H1 (cell line): ENCODE measurements around the gene ADORA1. TPM values are rescaled to one million over a fixed set of nuclear protein-coding genes. Genes with fewer than 3 reads are reported as not detected.
A peak's percentile ranks its signal among the peaks of the same experiment; 100 is the strongest.

Source experiments
- CTCF ChIA-PET: fragments of 300-600 bp; sonication (Branson Sonifier 250); formaldehyde crosslinking; loops from one replicate; lab custom pipeline; 2021; ENCODE audit not compliant: partially characterized antibody; lab: Charles Lee
- POLR2A ChIA-PET: fragments of 300-600 bp; sonication (Branson Sonifier 250); formaldehyde crosslinking; loops from one replicate; lab custom pipeline; 2021; ENCODE audit warnings: inconsistent platforms; ENCODE audit not compliant: partially characterized antibody; lab: Charles Lee
- DNase-seq, 2 experiments: peaks; one replicate each; pipeline versions ENCODE4 v3.0.0 to v3.0.0-alpha.2; 2010 to 2022; ENCODE audit warnings: low spot score in 2 of 2, low read depth in 1 of 2, mixed read lengths in 1 of 2
- FAIRE-seq: peaks from 2 replicates; lab custom pipeline; 2011; peaks lifted over from hg19 to GRCh38; lab: Jason Lieb, UNC
- H2AFZ ChIP-seq: 2 replicates; pipeline ENCODE4 v1.8.1; 2012; ENCODE audit warnings: low read length, inconsistent platforms
- H2AK5ac ChIP-seq: 2 replicates; pipeline ENCODE4 v1.6.1; 2013; ENCODE audit warnings: low read depth, low read length
- H2BK120ac ChIP-seq: replicated peaks from 2 replicates; pipeline ENCODE3; 2013; ENCODE audit warnings: low read depth, low read length, inconsistent platforms
- H2BK12ac ChIP-seq: 2 replicates; pipeline ENCODE4 v1.6.1; 2013; ENCODE audit warnings: low read depth, low read length
- H2BK15ac ChIP-seq: 2 replicates; pipeline ENCODE4 v1.6.1; 2013; ENCODE audit warnings: low read length
- H2BK20ac ChIP-seq: 2 replicates; pipeline ENCODE4 v1.6.1; 2013; ENCODE audit warnings: low read length
- H2BK5ac ChIP-seq: 2 replicates; pipeline ENCODE4 v1.6.1; 2013; ENCODE audit warnings: low read depth, low read length
- H3K14ac ChIP-seq: 2 replicates; pipeline ENCODE4 v1.6.1; 2013; ENCODE audit warnings: inconsistent platforms; ENCODE audit not compliant: insufficient read length
- H3K18ac ChIP-seq: 2 replicates; pipeline ENCODE4 v1.6.1; 2013; ENCODE audit warnings: low read length; ENCODE audit errors: extremely low read depth
- H3K23ac ChIP-seq: 2 replicates; pipeline ENCODE4 v1.6.1; 2013; ENCODE audit warnings: inconsistent platforms; ENCODE audit not compliant: insufficient read length
- H3K23me2 ChIP-seq: 2 replicates; pipeline ENCODE4 v1.6.1; 2013; ENCODE audit warnings: low read depth, low read length
- H3K27ac ChIP-seq: 2 replicates; pipeline ENCODE4 v1.6.1; 2011; ENCODE audit warnings: low read depth, low read length, inconsistent platforms
- H3K27me3 ChIP-seq, 4 experiments: replicated peaks in 1 of 4; 1 replicate in 1 of 4; 2 replicates in 3 of 4; pipeline versions ENCODE4 v1.6.1 to v1.8.1; 2011 to 2013; ENCODE audit warnings: low read length in 3 of 4, mild to moderate bottlenecking in 3 of 4, inconsistent platforms in 2 of 4, mixed read lengths in 2 of 4, moderate library complexity in 1 of 4; ENCODE audit not compliant: control insufficient read depth in 3 of 4, insufficient read depth in 3 of 4; ENCODE audit errors: extremely low read depth in 1 of 4
- H3K36me3 ChIP-seq, 4 experiments: 2 replicates each; pipeline versions ENCODE4 v1.6.1 to v1.8.1; 2011 to 2013; ENCODE audit warnings: mild to moderate bottlenecking in 4 of 4, low read length in 3 of 4, moderate library complexity in 2 of 4, control low read depth in 1 of 4, inconsistent platforms in 1 of 4; ENCODE audit not compliant: insufficient read depth in 4 of 4, control insufficient read depth in 2 of 4
- H3K4ac ChIP-seq: replicated peaks from 2 replicates; pipeline ENCODE3; 2013; ENCODE audit warnings: low read length, low read depth, mixed read lengths, inconsistent platforms; ENCODE audit not compliant: insufficient read length
- H3K4me1 ChIP-seq, 4 experiments: replicated peaks in 1 of 4; 1 replicate in 1 of 4; 2 replicates in 3 of 4; pipeline versions ENCODE4 v1.6.1 to v1.8.1; 2011 to 2013; ENCODE audit warnings: low read length in 3 of 4, inconsistent platforms in 2 of 4, mixed read lengths in 1 of 4; ENCODE audit not compliant: insufficient read depth in 4 of 4, control insufficient read depth in 3 of 4
- H3K4me2 ChIP-seq, 2 experiments: 2 replicates each; pipeline versions ENCODE4 v1.6.1 to v1.8.1; 2011 to 2013; ENCODE audit warnings: low read depth in 2 of 2, low read length in 2 of 2, control low read depth in 1 of 2, inconsistent platforms in 1 of 2, mild to moderate bottlenecking in 1 of 2; ENCODE audit not compliant: insufficient read depth in 1 of 2
- H3K4me3 ChIP-seq, 4 experiments: fragments of 200-600, 300-600 bp in 1 of 4; sonication (generic), shearing (Covaris generic), sonication (Bioruptor Twin) in 1 of 4; 2 replicates each; pipeline versions ENCODE4 v1.5.1 to v1.8.1; 2011 to 2016; ENCODE audit warnings: low read length in 4 of 4, low read depth in 3 of 4, control low read depth in 2 of 4, inconsistent platforms in 2 of 4, mild to moderate bottlenecking in 2 of 4, mixed read lengths in 1 of 4, moderate library complexity in 1 of 4; ENCODE audit not compliant: insufficient read depth in 2 of 4; ENCODE audit errors: extremely low read depth in 1 of 4
- H3K56ac ChIP-seq: replicated peaks from 2 replicates; pipeline ENCODE3; 2013; ENCODE audit warnings: low read depth, mild to moderate bottlenecking, mixed read lengths, low read length, inconsistent platforms; ENCODE audit not compliant: insufficient read length
- H3K79me1 ChIP-seq: 2 replicates; pipeline ENCODE4 v1.6.1; 2013; ENCODE audit warnings: low read depth, low read length, control low read depth
- H3K79me2 ChIP-seq, 2 experiments: 2 replicates each; pipeline versions ENCODE4 v1.6.1 to v1.8.1; 2012 to 2013; ENCODE audit warnings: low read length in 2 of 2, mild to moderate bottlenecking in 2 of 2, inconsistent platforms in 1 of 2; ENCODE audit not compliant: insufficient read depth in 2 of 2, control insufficient read depth in 1 of 2
- H3K9ac ChIP-seq, 4 experiments: replicated peaks in 1 of 4; 1 replicate in 1 of 4; 2 replicates in 3 of 4; pipeline versions ENCODE4 v1.6.1 to v1.8.1; 2011 to 2013; ENCODE audit warnings: low read depth in 3 of 4, low read length in 3 of 4, control low read depth in 2 of 4, mild to moderate bottlenecking in 2 of 4, moderate library complexity in 2 of 4, inconsistent platforms in 1 of 4; ENCODE audit errors: extremely low read depth in 1 of 4
- H3K9me3 ChIP-seq, 2 experiments: 2 replicates each; pipeline versions ENCODE4 v1.6.1 to v1.8.1; 2012 to 2013; ENCODE audit warnings: mild to moderate bottlenecking in 2 of 2, moderate library complexity in 2 of 2, control low read depth in 1 of 2, inconsistent platforms in 1 of 2, low read depth in 1 of 2, low read length in 1 of 2, mixed read lengths in 1 of 2; ENCODE audit not compliant: insufficient read depth in 2 of 2
- H4K20me1 ChIP-seq, 2 experiments: replicated peaks in 1 of 2; 2 replicates each; pipeline versions ENCODE3 to v1.8.1; 2011 to 2013; ENCODE audit warnings: inconsistent platforms in 2 of 2, low read length in 2 of 2, mild to moderate bottlenecking in 1 of 2; ENCODE audit not compliant: insufficient read depth in 2 of 2, control insufficient read depth in 1 of 2
- H4K5ac ChIP-seq: 2 replicates; pipeline ENCODE4 v1.6.1; 2013; ENCODE audit warnings: low read length, low read depth, mixed read lengths, inconsistent platforms; ENCODE audit not compliant: insufficient read length
- H4K8ac ChIP-seq: 2 replicates; pipeline ENCODE4 v1.8.0; 2013; ENCODE audit warnings: mild to moderate bottlenecking, moderate library complexity, low read length, inconsistent platforms; ENCODE audit not compliant: insufficient read depth; ENCODE audit errors: extremely low read depth
- H4K91ac ChIP-seq: replicated peaks from 2 replicates; pipeline ENCODE3; 2013; ENCODE audit warnings: low read length, mixed read lengths, inconsistent platforms; ENCODE audit not compliant: insufficient read length
- SP2 ChIP-seq: IDR thresholded peaks from 2 replicates; pipeline ENCODE4 v1.6.1; 2012; ENCODE audit warnings: mild to moderate bottlenecking, low read length, inconsistent platforms
- SUZ12 ChIP-seq: fragments of 200-600 bp; sonication (generic); IDR thresholded peaks from 2 replicates; pipeline ENCODE4 v1.6.1; 2012; ENCODE audit warnings: mild to moderate bottlenecking, inconsistent platforms, low read length, moderate library complexity, mixed read lengths
- WGBS, 2 experiments: shearing (Covaris generic) in 1 of 2; methylation state at CpG; one replicate each; pipeline versions ENCODE4 v1.1.6 to v1.1.7; 2013 to 2015; ENCODE audit warnings: low lambda C conversion rate in 2 of 2, mixed read lengths in 2 of 2, inconsistent platforms in 1 of 2, low coverage in 1 of 2, missing lambda C conversion rate in 1 of 2; ENCODE audit not compliant: insufficient replicate concordance in 2 of 2, insufficient coverage in 1 of 2, insufficient read length in 1 of 2; ENCODE audit errors: extremely low coverage in 1 of 2, missing lambda C conversion rate in 1 of 2; 5-methylcytosine and 5-hydroxymethylcytosine counted together
- polyA plus RNA-seq, 7 experiments: library from polyadenylated mRNA; depleted of rRNA in 3 of 7; stranded (reverse) in 5 of 7; unstranded in 2 of 7; fragments of >200 nt in 5 of 7; fragments of 200-250 nt in 2 of 7; gene quantifications; 1 replicate in 5 of 7; 2 replicates in 1 of 7; 4 replicates in 1 of 7; pipeline versions ENCODE4 v1.2.1 to v1.2.3, GENCODE V29; 2011 to 2013; ENCODE audit warnings: missing spikeins in 2 of 7, mixed read lengths in 2 of 7
- total RNA-seq: library from RNA; stranded (reverse); fragmentation: NEBNext Ultra II Directional; extraction: Animal tissue kit (Norgen Biotek cat#: 25700); gene quantifications from 2 replicates; pipeline ENCODE4 v1.2.1, GENCODE V29; 2021

The ADORA1 gene
- total and polyA plus RNA-seq, 2 of the 8 experiments (the other 6 are each of a cell fraction or from before 2014, with no cell fraction given), result 3.3 to 6.7 TPM

DNA sequence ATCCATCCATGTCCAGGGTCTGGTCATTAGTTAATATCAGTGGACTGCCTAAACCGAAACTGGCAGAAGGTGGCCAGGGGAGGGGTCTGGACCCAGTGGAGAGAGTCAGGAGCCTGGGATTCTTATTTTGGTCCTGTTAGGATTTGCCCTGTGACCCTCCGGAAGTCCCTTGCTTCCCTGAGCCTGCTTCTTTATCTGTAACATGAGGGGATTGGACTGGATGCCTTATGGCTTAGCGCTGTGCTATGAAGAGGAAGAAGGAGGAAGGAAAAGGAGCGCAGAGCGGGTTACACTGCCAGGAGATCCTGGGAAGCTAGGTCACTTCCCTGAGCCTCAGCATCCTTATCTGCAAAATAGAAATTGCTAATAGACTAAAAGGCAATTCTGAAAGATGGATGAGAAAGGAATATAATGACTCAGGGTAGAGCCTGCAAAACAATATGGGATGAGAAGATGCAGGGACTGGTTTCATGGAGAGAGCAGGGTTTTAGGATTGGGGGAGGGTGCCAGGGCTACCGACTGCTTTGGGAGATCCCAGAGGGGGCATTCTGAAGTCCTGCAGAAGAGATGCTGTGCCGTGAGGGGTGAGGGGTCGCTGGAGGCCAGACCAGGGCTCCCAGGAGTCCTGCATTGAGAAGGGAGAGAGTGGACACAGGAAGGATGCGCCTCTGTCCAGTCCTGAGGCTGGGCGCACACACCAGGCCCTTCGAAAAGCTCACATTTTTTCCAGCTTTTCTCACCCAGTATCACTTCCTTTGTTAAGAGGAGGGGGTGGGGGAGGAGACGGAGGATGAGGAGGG, 460 bp upstream of the ADORA1 start:
- no peak for FAIRE-seq

More for the DNA sequence above, 460 bp upstream of the ADORA1 start:
- Histone ChIP-seq H3K18ac (no peak overlapping the region), H4K91ac (no peak overlapping the region), H3K79me1 (no peaks in the 10 kb centered on the region), H2AFZ (peak overlapping the region; percentile 87; the same call in 1 of the 2 replicates), H3K79me2 (no peaks in the 10 kb centered on the region), H3K4me2 (peak overlapping the region; percentile 62 to 83), H2BK20ac (no peak overlapping the region; the same call in 1 of the 2 replicates), H3K56ac (no peak overlapping the region), H4K20me1 (no peaks in the 10 kb centered on the region), H3K27ac (no peak overlapping the region), H2BK15ac (peak overlapping the region; percentile 62; the same call in 1 of the 2 replicates), H2AK5ac (no peak overlapping the region), H4K8ac (no peak overlapping the region; the same call in 1 of the 2 replicates), H2BK12ac (no peak overlapping the region), H3K23me2 (peaks cover 2% of the 10 kb centered on the region; the same call in 1 of the 2 replicates), H3K36me3 (no peaks in the 10 kb centered on the region), H3K9me3 (no peaks in the 10 kb centered on the region), H3K4me3 (peak overlapping the region; percentile 16 to 64 (median 56); a peak in 7 of 8 replicates), H4K5ac (no peak overlapping the region), H3K23ac (no peak overlapping the region), H3K14ac (no peak overlapping the region), H2BK120ac (no peak overlapping the region), H2BK5ac (no peak overlapping the region), H3K4me1 (peaks cover 3 to 22% (median 13%) of the 10 kb centered on the region in 4 experiments), H3K27me3 (peaks cover 5 to 32% (median 18%) of the 10 kb centered on the region in 4 experiments), H3K9ac (no peak overlapping the region), H3K4ac (no peak overlapping the region)
- ChIA-PET POLR2A (interaction anchor here (0.6 to 2.1 kb wide), 5 partner anchors 7 to 270 kb away, joined by 3 to 8 read pairs (median 4); no protein-coding TSS in a partner anchor), CTCF (interaction anchor here (0.5 to 49.1 kb wide), 33 partner anchors 7 to 574 kb away, joined by 3 to 1071 read pairs (median 4); partner anchors contain the start of genes CHI3L1, MYBPH, MYOG and PPFIA4)
- 0 out of 2 replicates have a peak, but pooled peaks have one; percentile 48 for TF ChIP-seq SUZ12
- no peak for TF ChIP-seq SP2
- peak in 1 of 2 experiments; percentile 49 for DNase-seq
- 47% methylated on average over 11 of the region's 12 CpGs; no CpG with 5 or more reads in 1 of the 2 experiments for WGBS, 2 experiments
